Stimulated activated CD4-positive, alpha-beta T cell treated with anti-CD3 and anti-CD28 coated beads, TNF-alpha, amount 100 ng/mL, for 4 hours (primary cell): Measurements from ENCODE around the gene GALNT7.
"Not testable (repeated sequence)": the region's sequence is repeated elsewhere in the genome, so short reads cannot be mapped to it uniquely, and the experiment has no call there.

Source experiments
- DNase-seq, 3 experiments: peaks; one replicate each; pipeline ENCODE4 v3.0.0-alpha.2; 2020; ENCODE audit warnings: low read depth in 3 of 3

Gene GALNT7

DNA sequence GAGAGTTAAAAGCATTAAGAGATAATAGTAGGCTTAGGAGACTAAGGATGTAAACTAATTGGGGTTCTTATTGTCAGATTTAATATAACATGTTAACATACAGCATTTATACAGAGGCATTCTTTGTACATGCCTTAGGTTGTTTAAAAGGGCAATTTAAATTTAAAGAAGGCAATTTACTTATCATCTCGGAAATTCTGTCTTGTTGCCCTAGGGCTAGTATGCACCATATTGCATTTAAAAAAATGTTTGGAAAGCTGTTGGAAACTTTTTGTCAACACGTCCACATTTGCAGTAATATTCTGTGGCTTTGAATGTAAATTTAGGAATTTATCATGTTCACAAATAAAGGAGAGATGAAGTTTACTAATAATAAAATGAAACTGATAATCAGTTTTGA lies 25.5 kb downstream of the GALNT7 start:
- DNase-seq = no peak

DNA sequence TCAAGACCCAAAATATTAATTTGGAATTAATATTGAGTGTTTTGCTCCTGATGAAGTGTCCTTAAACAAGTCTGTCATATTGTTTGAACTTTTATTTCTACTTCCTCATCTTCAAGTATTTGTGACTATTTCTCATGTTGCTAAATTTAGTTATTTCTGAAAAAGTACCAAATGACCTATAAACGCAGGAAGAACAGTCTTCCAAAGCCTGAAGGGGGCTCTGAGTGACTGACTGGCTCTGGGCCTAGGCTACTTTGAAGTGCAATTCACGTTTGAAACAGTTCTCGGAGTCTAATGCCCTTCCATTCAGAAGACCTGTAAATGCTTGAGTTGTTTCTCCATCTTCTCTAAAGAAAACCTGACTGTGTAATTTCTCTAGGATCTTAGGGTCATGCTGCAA lies 26.5 kb downstream of the GALNT7 start:
- no peak for DNase-seq

DNA sequence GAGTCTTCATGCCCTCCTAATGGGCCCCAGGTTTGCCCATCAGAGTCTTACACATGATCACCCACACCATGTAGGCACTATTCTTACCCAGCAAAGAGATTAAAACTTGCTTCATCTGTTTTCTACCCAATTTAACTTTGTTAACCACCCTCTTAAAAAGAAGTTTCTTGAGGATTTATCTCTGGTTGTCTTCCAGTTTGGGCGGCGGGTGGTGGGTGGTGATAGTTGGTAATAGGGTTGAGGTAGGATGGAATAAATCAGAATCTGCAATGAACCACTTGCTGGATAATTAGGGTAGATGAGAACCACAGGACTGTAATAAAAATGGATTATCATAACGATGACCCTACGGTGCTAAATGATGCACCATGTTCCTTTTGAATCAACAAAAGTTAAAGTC lies 30.9 kb downstream of the GALNT7 start:
- DNase-seq = no peak

DNA sequence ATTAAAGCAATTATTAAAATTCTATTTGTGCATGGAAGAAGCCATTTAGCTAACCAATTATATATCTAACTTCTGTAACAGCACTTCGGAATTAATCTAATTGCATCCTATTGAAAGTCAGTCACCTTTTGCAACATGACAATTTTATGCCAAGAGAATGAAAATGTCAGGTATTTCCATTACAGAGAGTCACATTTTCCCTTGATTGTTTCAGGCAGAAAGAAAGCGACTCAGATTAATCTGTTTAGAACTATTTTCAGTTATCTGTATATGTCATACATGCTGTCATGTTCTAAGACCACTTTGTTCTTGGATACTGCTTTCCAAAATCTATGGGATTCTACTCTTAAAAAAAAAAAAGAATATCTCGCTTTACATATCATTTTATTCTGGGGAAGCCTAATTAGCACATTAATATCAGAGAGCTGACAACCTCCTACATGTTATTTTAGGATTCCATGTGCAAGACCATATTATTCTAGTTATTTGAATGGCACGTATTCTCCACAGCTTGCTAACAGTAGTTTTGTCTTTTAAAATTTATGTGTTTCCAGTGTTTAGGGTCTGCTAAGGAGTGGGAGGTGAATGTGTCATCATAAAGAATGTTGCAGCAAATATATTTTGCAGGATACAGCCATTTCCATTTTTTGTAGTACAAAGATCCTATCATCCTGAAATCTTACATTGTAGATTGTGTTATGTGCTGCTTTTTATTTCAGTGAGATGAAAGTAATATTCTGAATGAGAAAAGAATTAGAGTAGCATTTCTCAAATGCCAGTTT lies 31.7 kb downstream of the GALNT7 start:
- no peak for DNase-seq

DNA sequence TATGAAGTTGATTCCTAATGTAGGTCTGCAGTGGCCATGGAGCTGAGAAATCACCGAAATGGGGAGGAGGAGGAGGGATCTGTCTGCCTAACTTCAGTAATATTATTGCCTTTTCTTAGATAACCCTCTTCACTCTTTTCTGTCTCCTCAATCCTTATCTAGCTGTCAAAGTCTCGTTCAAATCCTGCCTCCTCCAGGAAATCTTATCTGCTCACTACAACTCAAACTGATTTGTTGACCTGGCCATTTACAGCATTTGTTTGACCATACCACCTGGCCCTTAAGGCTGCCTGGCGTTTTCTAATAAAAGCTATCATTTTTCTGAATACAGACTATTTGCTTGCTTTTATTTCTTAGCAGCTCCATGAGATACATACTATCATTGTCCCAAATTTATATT lies 33.8 kb downstream of the GALNT7 start:
- no peak for DNase-seq

DNA sequence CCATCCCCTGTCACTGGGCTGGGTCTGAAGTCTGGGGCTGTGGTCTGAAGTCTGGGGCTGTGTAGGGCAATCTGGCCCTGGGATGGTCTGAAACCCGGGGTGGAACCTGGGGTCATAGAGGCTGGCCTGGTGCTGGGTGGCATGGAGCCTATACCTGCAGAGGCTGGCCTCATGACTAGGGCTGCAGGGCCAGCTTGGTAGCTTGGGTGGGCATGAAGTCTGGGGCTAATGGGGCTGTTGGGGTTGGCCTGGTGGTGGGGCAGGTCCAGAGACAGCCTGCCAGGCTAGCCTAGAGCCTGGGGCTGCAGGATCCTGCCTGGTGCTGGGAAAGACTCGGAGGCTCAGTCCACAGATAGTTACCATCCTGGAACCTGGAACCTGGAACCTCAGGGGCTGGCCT lies 37.0 kb downstream of the GALNT7 start:
- DNase-seq = no peak

DNA sequence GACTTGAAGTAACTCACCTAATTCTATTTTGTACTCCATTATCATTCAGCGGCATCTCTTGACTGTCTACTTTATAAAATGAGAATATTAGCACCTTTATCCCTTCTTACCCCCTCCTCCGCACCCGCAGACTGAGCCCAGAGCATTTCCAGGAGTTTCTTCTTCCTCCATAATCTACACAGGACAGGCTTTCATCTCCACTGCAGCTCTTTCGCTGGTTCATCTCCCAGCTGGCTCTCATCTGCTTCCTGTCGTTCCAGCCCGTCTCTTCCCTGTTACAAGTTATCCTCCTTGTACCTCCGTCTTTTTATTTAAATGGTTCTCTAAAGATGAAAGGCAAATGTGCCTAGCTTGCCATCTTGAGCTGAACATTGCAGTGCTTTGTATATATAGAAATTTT lies 39.8 kb downstream of the GALNT7 start:
- DNase-seq = no peak

DNA sequence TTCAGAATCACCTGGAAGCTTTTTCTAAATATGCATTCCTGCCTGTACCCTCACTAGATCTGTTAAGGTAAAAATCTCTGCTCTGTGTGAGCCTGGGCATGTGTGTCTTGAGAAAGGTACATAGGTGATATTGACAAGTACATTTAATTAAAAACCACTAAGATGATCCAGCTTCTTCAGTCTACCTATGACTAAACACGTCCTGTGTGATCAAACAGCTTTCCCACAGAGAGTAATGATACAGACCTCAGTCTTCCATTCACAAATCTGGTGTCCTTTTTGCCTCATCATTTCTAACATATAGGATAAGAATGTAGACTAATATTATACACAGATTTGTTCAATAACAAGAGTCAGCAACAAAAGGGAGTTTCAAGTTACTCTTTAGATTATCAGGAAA lies 42.6 kb downstream of the GALNT7 start:
- DNase-seq = no peak

DNA sequence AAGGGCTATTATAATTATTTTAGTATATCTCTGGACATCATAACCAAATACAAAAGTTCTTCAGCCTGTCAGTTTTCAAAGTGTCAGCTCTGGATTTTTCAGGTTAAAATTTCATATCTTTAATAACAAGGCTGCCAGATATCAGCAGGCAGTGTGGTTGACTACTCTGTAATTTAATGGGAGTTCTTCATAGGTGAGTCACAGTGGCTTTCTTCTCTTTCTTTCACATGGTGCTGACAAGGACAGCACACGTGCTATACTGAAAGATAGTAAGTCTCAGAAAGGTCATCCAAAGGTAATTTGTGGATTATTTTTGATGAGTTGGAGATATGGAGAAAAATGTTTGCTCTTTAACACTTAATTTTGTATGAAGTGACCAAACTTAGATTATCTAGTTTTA lies 43.2 kb downstream of the GALNT7 start:
- no peak for DNase-seq

DNA sequence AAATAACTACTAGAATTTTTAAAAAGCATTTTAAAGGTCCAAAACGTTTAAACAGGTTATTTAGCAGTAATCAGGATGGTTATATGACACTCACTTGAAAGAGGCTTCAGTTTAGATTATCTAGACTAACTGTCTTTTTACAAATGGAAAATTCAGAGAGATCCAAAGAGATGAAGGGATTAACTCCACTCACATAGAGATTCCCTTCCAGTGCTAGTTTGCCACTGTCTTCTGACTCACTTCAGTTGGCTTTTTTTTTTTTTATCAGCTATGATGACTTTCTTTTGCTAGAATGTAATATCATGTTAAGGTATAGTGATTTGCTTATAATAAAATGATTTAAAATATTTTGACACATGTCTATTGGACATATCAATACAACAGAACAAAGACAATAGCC lies 43.8 kb downstream of the GALNT7 start:
- DNase-seq = no peak

DNA sequence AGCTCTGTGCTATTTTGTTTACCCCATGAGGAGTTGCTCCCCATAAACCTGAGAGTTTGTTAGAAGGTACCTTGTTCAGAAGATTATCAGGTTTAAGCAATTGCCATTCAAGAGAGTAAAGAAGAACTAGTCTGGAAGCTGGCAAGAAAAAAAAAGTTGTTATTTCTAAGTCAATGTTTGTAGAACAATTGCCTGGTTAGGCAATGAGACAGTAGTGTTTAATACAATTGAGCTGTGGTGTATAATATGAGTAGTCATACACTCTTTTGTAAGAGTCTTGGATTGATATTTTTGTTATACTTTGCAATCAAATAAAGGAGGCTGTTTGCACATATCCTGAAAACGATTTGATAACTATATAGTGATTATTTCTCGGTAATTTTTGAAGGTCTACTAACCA lies 44.7 kb downstream of the GALNT7 start:
- no peak for DNase-seq

DNA sequence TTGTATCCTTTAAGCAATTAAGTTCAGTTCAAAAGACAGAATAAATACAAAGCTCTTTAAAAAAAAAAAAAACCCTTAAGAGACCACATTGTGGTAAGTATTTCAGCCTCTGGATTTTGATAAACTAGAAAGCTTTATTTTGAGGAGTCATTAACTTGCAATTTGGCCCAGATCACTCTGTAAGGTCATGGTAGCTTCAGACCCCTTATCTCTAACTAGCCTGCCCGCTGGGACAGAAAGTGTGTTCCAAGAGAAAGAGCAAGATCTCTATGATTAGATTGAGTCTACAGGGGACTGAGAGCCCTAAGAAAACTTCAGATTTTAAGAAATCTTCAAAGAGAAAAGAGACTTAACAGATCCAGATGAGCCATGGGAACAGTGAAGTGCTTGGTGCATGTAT lies 45.6 kb downstream of the GALNT7 start:
- DNase-seq = no peak

DNA sequence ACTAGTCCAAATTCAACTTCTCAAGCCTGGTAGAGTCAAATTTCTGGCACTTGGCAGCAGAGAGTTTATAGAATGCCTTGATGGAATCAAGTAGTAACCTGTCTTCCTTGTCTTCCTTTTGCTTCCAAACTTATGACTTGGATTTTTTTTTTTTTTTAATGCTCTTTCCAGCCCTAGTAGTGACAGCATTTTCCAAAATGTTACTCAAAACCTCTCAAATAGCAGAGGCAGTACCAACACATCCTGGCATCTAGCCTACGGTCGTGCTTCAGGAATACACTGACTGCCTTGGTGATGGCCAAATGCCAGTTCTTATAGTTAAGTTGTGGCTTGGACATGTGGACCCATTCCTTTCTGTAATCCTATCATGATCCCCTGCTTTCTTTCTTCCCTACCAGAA lies 46.0 kb downstream of the GALNT7 start:
- DNase-seq = no peak

DNA sequence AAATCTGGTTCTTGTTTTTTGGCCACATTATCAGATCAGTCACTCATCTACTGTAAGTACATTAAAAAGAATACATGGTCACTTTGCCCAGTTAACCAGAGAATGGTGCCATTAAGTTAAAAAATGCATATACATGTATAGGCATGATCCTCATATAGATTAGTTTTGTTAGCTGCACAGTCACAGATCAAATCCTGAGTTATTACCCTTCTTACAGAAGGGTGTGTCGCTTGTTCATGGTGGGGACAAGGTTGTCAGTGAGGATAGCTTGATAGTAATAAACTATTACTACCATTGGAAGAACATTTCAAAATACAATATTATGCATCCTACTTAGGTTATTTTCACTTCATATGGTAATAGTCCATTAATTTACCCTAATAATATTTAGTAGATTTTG lies 48.5 kb downstream of the GALNT7 start:
- no peak for DNase-seq

DNA sequence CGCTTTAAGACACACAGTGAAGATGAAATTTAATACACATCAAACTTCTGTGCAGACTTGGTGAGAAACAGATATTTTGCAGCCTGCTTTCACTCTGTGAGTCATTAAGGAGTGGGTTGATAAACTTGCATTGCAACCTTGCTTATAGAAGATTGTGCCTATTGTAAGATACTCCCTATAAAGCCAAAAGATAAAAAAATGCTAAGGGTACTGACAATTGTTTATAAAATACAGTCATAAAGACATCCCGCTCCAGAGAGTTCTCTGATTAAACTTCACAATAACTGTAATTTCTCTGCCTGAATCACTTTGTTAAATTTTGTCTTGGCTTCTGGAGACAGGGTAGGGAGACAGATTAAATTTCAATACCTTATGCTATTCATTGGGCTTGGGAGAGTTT lies 49.1 kb downstream of the GALNT7 start:
- DNase-seq = no peak

DNA sequence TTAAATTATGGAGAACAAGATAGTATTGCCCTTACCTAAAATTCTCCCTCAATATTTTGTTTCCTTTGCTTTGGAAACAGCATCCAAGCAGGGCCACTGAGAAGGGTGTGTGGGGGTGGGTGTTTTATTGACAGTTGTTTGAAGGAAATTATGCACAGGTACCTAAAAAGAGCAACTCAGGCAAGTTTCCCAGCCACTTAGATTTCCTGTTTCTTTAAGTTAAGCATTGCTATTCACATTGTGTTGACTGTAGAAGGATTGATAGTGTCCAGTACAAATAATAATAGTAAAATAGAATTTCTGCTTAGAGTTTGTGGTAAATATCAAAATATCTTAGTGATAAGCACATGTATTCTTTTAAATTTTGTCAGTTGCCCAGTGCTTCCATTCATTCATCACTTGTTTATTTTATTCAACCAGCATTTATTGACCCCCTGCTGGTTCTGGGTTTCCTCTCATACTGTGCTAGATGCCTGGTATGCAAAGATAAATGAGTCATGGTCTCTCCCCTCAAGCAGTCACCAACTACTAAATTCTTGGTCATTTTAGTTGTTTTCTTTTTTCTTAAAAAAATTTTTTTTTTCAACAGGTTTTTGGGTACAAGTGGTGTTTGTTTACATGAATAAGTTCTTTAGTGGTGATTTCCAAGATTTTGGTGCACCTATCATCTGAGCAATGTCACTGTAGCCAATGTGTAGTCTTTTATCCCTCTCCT lies 50.0 kb downstream of the GALNT7 start:
- no peak for DNase-seq

DNA sequence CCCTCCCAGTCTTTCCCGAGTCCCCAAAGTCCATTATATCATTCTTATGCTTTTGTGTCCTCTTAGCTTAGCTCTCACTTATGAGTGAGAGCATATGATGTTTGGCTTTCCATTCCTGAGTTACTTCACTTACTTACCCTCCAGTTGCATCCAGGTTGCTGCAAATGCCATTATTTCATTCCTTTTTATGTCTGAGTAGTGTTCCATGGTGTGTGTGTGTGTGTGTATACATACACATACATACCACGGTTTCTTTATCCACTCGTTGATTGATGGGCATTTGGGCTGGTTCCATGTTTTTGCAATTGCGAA lies 50.5 kb downstream of the GALNT7 start:
- not testable (repeated sequence) for DNase-seq

DNA sequence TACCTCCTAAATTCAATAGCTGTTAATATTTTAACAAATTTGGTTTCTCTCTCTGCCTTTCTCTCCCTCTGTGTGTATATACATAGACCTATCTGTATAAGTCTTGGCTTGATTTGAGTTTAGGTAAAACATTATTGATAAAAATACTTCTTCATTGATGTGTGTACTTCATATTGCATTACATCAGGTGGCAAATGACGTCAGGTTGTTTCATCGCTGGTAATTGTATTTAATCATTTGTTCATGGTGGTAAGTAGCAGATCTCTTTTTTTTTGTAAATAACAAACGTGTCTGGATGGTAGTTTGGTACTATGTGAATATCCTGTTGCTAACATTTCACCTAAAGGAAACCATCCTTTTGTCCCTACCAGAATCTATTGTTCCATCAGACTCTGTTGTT lies 55.1 kb downstream of the GALNT7 start:
- no peak for DNase-seq

DNA sequence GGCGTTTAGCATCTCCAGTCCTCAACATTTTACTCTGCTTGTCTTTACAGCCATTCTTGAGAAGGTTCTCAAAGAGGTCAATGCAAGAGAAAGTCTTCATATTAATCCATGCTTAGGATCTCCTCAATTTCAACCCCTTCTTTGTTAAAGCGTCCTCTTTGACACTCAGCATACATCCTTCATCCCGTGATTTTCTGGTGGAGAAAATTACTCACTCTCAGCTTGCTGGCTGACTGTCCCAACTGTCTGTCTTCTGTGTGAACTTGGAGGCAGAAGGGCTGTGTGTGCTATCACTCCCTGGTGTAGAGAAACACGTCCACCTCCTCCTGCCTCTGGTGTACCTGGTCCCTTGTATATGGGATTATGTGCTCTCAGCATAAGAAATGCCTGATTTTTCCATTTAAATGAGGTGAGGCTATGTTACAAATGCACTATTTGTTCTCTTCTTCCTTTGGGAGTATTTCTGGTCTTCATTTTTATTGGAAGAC lies 57.8 kb downstream of the GALNT7 start:
- DNase-seq = no peak

DNA sequence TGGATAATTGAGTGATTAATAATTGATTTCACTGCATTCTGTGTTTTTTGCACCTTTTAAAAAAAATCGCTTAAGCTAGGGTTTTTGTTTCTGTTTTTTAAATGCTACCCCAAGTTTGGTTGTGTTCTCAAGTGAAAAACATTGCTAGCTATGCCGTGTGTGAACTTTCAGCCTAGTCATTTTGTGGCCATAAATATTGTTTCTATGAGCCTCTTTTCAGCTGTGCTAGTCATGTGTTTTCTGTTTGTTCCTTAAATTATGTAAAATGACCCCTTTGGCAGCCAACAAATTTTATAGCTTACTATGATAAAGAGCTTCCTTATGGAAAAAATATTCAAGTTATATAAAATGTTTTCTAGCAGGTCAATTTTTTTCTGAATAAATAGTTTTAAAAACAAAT lies 59.1 kb downstream of the GALNT7 start:
- DNase-seq = no peak

DNA sequence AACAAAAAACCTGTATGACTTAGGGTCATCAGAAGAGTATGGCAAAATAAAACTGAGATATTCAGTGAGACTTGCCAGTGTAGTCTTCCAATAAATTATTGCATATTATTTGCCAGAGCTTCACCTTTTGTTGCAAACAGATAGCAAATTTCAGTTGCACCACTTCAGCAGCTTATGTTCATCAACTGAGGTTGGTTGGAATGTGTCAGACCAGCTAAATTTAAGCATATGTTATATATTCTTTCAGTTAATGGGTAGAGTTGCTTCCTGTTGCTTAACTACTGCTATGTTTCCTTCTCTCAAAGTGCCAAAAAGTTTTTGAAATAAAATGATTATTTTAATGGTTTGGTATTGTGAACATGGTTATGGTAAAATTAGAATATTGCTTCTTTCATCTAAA lies 61.5 kb downstream of the GALNT7 start:
- DNase-seq = no peak

DNA sequence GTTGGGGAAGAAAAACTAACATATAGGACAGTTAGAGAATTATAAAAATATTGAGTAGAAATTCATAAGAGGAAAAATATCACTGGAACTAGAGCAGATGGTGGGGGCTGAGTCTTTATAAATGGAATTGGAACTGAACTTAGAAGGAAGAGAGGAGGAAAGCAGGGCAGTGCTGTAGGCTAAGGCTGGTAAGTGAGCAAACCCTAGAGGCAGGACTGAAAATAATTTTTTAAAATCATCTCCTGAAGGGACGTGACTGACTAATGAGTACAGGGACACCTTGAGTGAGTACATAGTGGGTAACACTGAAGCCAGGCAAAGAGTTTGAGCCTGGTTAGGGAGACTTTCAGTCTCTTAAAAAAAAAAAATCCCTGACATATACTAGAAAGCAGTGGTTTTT lies 63.3 kb downstream of the GALNT7 start:
- DNase-seq = no peak

DNA sequence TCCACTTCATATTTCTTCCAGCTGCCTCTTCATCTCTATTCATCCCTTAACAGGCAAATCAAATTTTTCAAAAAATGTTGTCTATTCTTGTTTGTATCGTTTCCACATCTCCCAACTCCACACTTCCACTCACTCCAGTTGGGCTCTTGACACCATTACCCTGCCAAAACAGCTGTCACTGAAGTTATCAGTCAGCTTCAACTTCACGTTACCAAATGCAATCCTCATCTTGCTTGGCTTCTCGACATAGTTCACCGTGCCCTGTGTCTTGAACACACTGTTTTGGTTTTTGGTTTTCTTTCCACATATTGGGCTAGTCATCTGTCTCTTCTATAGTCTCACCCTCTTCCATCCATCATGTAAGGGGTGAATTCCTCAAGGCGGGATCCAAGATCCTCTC lies 65.2 kb downstream of the GALNT7 start:
- DNase-seq = no peak

DNA sequence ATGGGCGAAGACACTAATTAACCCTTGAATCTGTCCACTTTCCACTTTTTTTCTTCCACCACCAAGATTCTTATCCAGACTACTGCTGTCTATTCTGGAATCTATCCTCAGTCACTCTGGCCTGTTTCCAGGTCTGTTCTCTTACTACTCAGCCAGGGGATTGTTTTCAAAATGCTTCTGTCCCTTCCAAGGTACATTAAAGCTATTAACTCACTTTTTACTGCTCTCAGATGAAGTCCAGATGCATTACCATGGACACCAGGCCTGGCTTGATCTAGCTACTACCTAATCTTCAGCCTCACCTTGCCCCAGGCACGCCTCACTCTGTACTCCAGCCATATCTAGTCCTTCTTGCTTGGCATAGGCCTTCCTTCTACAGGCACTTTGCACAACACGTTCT lies 66.4 kb downstream of the GALNT7 start:
- no peak for DNase-seq
